Hindlimb muscle (tissue), 1 donor: ENCODE measurements around the gene CFTR. TPM values are rescaled to one million over a fixed set of nuclear protein-coding genes. Genes with fewer than 3 reads are reported as not detected.
"Not testable (repeated sequence)": the region's sequence is repeated elsewhere in the genome, so short reads cannot be mapped to it uniquely, and the experiment has no call there.

Experiments used
- DNase-seq: peaks from one replicate; pipeline ENCODE4 v3.0.0-alpha.2; 2013
- polyA plus RNA-seq: library from polyadenylated mRNA; unstranded; fragments of 120-200 nt; gene quantifications from one replicate; pipeline ENCODE4 v1.2.1, GENCODE V29; 2013; ENCODE audit not compliant: insufficient read length

The CFTR gene
- polyA plus RNA-seq, 1 donor = 0.30 TPM

DNA sequence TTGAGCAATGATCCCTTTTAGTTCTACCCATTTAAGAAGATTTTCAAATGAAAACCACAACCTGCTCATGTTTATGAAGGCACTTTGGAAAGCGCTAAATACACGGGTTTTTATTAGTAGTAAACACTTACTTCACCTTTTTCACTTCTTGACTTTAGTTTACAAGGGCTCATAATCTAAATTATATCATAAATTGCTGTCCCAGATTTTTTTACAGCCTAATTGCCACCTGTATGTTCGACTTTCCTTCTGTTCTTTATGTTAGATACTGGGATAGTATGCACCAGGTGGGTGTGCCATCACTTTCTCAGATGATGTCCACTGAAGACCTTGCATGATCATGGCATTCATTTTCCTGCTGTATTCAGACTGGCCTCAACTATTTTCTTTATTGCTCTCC lies 22.5 kb downstream of the CFTR start:
- no peak for DNase-seq

DNA sequence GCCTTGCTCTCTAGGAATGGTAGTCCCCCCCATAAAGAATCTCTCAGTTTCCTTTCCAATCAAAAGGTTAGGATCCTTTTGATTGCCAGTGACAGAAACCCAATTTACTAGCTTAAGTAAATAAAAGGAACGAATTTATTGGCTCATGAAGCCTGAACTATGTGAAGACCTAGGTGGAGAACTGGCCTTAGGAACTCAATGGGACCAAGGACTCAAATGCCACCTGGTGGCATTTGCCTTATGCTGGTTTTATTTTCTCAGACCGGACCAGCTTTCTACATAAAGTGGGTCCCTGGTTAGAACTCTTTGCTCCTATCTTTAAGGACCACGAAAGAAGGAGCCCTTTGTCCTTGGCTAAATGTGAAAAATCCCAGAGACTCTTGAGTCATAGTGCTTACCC lies 25.4 kb downstream of the CFTR start:
- DNase-seq = no peak

DNA sequence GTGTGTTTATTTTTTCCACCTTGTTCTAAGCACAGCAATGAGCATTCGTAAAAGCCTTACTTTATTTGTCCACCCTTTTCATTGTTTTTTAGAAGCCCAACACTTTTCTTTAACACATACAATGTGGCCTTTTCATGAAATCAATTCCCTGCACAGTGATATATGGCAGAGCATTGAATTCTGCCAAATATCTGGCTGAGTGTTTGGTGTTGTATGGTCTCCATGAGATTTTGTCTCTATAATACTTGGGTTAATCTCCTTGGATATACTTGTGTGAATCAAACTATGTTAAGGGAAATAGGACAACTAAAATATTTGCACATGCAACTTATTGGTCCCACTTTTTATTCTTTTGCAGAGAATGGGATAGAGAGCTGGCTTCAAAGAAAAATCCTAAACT lies 28.9 kb downstream of the CFTR start:
- DNase-seq = no peak

GRCh38 chr7:117517194-117517593 lies 37.4 kb downstream of the CFTR start:
- not testable (repeated sequence) for DNase-seq

DNA sequence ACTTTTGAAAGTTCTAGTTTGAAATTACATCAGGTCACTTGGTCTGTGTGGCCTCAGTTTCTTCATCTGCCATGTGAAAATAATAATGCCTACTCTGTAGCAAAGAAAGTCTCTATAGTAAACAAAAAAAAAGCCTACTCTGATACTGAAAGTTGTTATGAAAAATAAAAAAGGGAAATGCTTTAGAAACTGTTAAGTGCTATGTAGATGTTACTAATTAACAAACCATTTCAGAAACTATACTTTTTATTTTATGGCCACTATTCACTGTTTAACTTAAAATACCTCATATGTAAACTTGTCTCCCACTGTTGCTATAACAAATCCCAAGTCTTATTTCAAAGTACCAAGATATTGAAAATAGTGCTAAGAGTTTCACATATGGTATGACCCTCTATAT lies 50.6 kb downstream of the CFTR start:
- DNase-seq = no peak

DNA sequence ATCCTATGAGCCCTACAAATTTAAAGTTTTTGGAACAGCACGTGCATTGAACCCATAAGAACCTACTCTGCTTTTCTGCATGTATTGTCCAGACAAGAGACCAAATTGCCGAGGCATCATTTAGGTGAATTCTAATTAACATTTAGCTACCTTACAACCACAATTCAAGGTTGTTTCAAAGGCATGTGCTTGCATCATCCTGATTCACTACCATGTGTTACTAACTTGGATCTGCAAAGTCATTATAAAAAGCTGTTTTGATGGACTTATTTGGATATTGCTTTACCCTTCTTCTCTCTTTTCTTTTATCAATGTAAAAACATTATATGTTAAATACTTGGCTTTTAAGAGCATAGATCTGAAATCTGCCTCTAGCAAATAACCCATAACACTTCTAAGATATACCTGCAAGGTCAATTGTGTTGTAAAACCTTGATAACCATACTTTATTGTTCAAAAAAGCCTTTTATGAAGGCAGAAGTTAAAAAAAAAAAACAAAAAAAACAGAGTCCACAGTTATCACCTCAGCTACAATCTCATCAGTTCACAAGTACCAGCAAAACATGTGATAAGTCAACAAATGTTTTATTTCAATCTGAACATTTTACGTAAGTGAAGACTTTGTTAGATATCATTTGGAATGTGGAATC lies 51.9 kb downstream of the CFTR start:
- DNase-seq = no peak

- DNase-seq = no peak
Observed at GRCh38 chr7:117538053-117538452, 58.2 kb downstream of the CFTR start.

DNA sequence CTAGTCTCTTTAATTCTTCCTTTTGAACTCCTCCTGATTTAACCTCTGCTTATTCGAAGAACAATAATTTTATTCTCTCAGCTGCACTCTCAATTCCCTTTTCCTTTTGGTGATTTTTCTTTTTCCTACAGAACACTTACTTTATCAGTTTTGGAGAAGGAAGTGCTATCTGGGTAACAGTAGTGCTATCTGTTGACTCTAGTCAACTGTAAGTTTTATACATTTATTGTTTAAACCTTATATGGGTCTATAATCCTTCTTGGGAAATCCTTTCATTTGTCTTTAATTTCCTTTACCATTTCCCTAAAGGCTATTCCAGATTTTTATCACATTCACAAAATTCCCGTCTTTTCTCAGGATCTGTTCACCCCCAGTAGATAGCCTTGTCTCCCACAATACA lies 64.2 kb downstream of the CFTR start:
- DNase-seq = no peak

DNA sequence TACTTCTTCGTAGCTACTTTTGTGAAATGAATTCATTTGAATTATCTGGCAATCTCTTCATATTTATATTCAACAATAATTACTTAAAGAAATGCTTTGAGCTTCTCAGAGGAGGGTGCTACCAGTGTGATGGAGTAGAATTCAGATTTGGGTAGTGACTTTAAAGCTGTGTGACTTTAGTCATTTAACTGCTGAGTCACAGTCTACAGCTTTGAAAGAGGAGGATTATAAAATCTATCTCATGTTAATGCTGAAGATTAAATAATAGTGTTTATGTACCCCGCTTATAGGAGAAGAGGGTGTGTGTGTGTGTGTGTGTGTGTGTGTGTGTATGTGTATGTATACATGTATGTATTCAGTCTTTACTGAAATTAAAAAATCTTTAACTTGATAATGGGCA lies 68.2 kb downstream of the CFTR start:
- no peak for DNase-seq

DNA sequence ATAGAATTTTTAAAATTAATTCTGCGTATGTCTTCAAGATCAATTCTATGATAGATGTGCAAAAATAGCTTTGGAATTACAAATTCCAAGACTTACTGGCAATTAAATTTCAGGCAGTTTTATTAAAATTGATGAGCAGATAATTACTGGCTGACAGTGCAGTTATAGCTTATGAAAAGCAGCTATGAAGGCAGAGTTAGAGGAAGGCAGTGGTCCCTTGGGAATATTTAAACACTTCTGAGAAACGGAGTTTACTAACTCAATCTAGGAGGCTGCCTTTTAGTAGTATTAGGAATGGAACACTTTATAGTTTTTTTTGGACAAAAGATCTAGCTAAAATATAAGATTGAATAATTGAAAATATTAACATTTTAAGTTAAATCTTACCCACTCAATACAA lies 70.8 kb downstream of the CFTR start:
- no peak for DNase-seq

DNA sequence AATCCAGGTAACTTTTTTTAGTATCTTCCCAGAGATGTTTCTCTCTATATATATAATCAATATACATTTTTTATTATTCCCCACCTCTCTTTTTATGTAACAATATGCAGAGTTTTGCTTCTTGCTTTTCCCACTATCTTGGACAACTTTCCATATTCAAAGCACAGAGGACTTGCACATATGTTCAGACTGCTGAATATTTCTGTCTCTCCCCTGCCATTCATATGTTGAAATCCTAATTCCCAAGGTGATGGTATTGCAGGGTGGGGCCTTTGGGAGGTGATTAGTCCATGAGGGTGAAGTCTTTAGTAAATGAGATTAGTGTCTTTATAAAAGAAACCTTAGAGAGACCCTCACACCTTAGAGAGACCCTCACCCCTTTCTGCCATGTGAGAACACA lies 72.8 kb downstream of the CFTR start:
- DNase-seq = no peak

DNA sequence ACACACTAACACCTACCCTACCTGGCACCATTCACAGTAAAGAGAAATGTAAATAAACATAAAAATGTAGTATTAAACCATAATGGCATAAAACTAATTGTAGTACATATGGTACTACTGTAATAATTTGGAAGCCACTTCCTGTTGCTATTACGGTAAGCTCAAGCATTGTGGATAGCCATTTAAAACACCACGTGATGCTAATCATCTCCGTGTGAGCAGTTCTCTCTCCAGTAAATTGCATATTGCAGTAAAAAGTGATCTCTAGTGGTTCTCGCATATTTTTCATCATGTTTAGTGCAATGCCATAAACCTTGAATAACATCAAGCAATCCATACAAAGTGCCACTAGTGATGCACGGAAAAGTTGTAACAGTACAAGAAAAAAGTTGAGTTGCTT lies 75.4 kb downstream of the CFTR start:
- no peak for DNase-seq

GRCh38 chr7:117559391-117559790 lies 79.6 kb downstream of the CFTR start:
- DNase-seq = no peak

- DNase-seq = no peak
Observed at GRCh38 chr7:117560030-117560429, 80.2 kb downstream of the CFTR start.

DNA sequence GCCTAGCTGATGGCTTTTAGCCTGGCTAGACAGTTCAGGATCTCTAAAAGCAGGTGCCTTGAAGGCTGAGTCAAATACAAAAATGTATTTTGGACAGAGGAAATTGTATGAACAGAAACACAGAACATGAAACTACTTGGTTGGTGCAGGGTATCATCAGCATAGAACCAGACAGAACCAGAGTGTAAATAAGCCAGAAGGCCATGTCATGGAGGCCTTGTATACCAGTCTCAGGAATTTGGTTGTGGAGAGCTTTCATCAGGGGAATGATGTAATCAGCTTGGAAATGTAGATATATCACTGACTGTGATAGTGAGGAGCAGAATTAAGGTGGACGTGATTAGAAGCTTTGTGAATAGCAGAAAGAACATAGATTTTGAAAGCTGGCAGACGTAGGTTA lies 82.9 kb downstream of the CFTR start:
- DNase-seq = no peak

DNA sequence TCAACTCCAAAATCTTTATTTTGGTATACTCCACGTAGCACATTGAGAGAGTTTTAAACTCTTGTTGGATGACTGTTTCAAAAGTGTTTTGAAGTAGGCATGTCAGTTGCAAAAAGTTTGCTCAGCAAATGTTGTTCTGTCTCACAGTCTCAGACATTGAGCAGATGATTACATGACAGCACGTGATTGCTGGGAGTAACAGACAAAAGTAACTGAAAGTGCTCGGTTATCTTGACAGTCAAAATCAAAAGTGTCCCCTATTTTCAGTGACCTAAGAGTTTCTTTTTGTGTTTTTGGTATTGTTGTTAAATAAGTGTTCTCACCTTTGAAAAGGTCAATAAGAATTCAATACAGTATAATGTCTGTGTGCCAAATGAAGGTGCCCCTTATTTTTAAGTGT lies 84.3 kb downstream of the CFTR start:
- DNase-seq = no peak

DNA sequence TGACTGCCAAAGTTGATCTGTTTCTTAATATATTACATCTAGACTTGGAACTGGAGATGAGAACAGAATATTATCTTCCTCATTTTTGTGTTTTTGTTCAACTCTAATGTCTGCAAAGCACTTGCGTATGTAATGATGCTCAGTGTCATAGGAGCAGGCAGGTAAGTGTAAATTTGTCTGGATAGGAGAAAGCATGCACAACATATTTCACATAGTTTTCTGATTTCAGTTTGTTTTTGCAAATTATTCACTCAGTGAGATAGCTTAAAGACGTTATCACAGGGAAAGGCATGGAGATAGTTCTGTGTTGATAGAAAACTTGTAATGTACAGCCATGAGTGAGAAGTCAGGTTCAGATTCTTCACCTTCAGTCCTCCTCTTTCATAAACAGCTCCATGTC lies 84.8 kb downstream of the CFTR start:
- DNase-seq = no peak

GRCh38 chr7:117565226-117565625 lies 85.4 kb downstream of the CFTR start:
- no peak for DNase-seq

- DNase-seq = no peak
Observed at GRCh38 chr7:117567781-117568180, 88.0 kb downstream of the CFTR start.

DNA sequence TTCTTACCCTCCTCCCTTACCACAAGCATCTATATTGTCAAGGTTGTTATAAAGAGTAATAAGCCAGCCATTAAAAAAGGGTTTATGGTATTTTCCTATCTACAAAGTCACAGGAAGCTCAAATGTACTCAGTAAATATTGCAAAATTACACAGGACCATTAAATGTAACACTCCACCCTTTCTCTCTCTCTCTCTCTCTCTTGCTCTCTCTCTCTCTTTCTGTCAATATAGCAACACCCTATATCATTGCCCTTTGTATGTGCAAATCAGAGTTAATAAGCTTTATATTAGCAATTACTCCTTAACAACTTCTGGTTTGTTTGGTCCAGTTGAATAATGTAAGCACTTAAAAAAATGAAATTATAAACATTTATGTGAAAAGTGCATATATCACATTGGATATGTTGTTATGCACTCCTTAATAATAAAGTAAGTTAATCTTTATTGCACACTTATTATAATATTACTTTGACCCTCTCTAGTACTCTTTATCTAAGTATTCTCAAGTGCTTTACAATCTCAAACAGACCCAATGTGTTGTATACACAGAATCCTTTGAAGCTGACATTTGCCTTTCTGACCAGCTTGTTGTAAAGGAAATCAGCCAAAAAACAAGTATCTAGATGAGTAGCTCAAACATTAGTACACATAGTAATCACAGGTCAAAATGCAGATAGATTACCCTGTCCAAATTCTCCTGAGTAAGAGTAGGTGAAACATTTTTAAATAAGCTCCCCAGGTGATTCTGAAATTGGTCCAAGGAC lies 93.2 kb downstream of the CFTR start:
- no peak for DNase-seq

GRCh38 chr7:117581424-117581823 lies 101.6 kb downstream of the CFTR start:
- DNase-seq = no peak

DNA sequence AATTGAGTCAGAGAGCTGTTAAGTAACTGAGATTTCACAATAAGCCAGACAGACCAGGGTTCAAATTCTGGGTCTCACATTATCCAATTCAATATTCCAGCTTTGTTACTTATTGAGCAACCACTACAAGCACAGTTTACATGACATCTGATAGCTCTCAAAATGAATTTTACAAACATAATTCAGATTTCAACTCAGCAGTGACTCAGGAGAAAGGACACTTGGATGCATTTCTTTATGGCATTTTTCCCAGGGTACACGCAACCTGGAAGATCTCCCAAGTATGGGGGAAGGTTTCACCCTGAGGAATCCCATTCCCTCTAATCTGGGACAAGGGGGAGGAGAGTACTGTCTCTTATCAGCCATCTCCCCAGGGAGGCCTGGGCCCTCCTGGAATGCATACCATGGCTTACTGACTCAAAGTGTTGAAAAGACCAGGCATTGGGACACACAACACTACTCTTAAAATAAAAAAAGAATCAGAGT lies 102.4 kb downstream of the CFTR start:
- no peak for DNase-seq

- no peak for DNase-seq
Observed at GRCh38 chr7:117587931-117588330, 108.1 kb downstream of the CFTR start.

DNA sequence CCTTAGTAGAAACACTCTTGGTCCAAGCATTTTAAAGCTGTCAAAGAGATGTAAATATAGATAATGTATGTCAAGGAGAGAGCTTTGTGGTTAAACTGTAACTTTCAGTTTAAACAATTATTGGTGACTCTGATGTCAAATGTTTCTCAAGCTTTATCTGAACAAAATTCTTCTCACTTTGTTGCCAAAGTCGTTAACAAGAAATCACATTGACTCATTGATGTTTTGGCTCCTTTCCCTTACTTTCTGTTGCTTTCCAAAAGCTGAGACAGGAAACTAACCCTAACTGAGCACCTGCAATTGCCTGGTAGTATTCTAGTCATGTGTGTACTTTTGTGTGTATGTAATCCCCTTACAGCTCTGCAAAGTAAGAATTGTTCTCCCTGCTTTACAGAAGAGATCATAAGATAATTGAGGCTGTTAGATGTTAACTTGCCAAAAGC lies 108.5 kb downstream of the CFTR start:
- DNase-seq = no peak
